HG02623 (cell line): ENCODE data around the gene ARHGAP29.

Experiments
- ATAC-seq: cut with Tn5 transposase; IDR thresholded peaks from one replicate; pipeline ENCODE4 v1.9.1; 2021; ENCODE audit warnings: moderate library complexity; ENCODE audit not compliant: unreplicated experiment

The ARHGAP29 gene, protein sequence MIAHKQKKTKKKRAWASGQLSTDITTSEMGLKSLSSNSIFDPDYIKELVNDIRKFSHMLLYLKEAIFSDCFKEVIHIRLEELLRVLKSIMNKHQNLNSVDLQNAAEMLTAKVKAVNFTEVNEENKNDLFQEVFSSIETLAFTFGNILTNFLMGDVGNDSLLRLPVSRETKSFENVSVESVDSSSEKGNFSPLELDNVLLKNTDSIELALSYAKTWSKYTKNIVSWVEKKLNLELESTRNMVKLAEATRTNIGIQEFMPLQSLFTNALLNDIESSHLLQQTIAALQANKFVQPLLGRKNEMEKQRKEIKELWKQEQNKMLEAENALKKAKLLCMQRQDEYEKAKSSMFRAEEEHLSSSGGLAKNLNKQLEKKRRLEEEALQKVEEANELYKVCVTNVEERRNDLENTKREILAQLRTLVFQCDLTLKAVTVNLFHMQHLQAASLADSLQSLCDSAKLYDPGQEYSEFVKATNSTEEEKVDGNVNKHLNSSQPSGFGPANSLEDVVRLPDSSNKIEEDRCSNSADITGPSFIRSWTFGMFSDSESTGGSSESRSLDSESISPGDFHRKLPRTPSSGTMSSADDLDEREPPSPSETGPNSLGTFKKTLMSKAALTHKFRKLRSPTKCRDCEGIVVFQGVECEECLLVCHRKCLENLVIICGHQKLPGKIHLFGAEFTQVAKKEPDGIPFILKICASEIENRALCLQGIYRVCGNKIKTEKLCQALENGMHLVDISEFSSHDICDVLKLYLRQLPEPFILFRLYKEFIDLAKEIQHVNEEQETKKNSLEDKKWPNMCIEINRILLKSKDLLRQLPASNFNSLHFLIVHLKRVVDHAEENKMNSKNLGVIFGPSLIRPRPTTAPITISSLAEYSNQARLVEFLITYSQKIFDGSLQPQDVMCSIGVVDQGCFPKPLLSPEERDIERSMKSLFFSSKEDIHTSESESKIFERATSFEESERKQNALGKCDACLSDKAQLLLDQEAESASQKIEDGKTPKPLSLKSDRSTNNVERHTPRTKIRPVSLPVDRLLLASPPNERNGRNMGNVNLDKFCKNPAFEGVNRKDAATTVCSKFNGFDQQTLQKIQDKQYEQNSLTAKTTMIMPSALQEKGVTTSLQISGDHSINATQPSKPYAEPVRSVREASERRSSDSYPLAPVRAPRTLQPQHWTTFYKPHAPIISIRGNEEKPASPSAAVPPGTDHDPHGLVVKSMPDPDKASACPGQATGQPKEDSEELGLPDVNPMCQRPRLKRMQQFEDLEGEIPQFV

GRCh38 chr1:94237291-94238226 lies at the start of gene ARHGAP29:
ARHGAP29 (minus strand) TSS chr1:94237584; CDS start chr1:94231611, 5,973 bp downstream.
- peak; percentile 69 for ATAC-seq

DNA sequence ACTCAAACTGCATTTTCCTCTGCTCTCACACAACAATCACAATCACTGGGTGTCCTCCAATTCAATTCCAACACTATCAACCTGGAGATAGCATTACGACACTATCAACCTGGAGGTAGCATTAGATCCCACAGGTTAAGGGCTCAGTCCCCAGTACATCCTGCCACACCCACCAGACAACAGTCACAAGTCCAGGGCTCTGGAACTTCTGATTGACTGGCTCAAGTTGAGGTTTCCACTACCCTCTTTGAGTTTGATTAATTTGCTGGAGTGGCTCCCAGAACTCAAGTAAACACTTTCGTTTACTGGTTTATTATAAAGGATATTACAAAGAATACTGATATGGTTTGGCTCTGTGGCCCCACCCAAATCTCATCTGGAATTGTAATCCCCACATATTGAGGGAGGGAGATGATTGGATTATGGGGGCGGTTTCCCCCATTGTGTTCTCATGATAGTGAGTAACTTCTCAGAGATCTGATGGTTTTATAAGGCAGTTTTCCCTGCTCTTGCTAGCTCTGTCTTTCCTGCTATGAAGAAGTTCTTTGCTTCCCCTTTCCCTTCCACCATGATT lies 49.6 kb upstream of the ARHGAP29 start:
- no peak for ATAC-seq

DNA sequence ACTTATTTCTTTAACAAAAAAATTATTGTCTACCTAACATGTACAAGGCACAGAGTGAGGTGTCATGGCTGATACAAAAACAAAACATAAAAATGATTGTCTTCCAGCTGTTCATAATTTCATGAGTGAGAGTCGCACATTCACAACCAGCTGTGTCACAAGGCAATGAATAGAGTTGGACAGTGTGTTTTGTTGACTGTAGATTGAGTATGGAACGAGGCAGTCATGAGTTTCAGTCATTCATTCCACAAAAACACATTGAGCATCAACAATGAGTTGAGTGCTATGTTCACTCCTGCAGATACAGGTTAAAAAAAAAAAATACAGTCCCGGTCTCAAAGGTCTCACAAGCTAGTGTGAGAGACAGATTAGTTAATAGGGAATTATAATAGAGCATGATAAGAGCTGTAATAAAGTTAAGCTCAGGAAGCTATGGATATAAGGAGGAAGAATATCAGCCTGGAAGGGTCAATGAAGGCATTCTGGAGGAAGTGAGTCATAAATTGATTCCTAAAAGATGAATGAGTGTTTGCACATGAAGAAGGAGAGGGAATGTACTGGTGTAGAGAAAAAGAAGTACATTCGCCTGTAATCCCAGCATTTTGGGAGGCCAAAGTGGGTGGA lies 47.8 kb upstream of the ARHGAP29 start:
- ATAC-seq = no peak

GRCh38 chr1:94284476-94284875 lies 47.1 kb upstream of the ARHGAP29 start:
- no peak for ATAC-seq

GRCh38 chr1:94283462-94283861 lies 46.1 kb upstream of the ARHGAP29 start:
- ATAC-seq = no peak

DNA sequence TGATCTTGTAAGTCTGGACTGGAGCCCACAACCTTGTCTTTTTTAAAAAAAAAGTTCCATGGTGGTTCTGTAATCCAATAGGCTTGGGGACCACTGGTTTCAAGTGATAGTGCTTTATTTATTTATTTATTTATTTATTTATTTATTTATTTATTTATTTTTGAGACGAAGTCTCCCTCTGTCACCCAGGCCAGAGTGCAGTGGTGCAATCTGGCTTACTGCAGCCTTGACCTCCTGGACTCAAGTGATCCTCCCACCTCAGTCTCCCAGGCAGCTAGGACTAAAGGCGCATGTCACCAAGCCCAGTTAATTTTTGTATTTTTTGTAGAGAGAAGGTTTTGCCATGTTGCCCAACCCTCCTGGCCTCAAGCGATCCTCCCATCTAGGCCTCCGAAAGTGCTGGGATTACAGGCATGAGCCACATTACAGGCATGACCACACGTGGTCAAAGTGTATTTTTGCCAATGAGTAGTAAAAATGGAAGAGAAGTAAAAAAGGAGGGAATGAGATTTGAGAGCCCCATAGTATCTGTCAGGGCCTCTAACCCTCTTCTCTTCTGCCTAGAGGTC lies 44.8 kb upstream of the ARHGAP29 start:
- no peak for ATAC-seq

DNA sequence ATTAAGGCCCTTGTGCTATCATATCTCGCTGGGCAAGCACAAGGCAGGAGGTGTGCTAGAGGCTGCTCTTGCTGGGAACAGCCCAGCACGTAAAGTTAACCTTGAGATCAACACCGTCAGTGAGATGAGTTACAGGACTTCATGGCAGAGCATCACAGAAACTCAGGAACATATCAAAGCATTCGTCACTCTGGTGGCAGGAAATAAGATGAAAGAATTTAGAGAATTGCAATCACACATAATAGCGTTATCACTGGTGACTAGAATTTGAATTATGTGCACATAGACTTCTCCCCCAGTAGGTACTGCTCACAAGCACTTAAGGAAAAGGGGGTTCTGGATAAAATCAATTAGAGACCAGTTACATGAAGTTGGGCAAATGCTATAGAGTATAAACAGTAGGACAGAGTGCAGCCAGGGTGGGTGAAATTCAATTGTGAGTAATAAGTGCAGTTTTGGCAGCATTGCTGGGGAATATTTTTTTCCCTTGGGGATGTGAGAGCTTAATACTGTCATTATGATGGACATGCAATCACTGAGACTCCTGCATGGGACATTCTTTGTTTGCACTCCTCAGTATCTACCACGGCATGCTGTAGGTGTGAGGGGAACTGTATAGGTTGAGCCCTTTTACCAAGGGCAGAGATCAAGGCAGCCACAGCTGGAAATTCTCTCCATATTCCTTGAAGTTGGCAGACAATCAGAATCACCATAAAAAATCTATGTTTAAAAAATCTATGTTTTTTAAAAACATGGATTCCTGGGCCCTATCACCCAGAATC lies 44.2 kb upstream of the ARHGAP29 start:
- ATAC-seq = no peak

DNA sequence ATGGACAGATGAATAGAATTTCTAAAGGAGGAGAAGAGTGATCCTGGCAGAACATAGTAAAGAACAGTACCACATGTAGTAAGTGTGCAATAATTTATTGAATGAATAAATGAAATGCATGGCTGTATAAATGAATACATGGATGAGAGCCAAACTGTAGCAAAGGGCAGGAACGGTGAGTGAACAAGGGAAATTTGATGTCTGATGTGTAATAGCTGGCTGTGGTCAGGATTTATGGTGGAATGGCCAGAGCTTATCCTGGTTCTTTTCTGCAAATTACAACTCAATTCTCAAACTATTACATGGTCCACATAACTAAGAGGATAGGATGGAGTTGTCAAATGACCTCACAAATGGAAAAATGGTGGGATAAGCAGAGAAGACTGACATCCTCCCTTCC lies 43.2 kb upstream of the ARHGAP29 start:
- no peak for ATAC-seq

- ATAC-seq = no peak
These were observed 42.1 kb upstream of the ARHGAP29 start for GRCh38 chr1:94279462-94279861.

DNA sequence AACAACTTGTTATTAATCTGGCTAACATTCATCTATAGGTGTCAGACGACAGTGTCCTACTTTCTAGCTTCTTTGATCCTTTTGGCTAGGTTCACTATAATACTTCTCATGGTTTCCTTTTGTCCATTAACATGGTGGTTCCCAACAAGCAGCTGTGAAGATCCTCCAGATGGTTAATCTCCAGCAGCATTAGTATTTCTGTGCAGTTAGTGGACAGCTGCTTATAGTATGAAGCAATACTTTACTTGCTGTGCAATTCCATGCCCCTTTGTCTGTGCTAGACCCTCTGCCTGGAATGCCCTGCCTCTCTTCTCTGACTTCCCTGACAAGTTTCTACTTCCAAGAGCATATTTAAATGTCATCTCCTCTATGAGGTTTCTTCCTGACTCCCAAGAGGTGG lies 41.7 kb upstream of the ARHGAP29 start:
- ATAC-seq = no peak

DNA sequence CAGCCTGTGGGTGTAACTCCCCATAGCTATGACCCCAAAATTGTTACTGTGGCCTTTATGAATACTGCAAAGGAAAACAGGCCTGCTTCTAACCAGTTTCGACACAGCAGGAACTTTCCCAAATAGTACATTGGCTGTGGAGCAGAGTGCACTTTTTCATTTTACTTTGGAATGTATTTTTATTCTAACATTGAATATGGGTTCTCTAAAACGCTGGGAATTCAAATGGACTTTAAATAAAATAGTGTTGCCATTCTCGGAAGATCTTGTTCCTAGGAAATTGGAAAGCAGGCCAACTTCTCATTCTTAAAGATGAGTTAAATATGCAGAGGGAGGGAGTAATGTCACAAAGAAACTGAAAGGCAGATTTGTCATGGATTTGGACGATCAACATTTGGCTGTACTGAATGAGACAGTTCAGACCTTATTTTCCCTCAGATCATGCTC lies 39.6 kb upstream of the ARHGAP29 start:
- ATAC-seq = no peak

DNA sequence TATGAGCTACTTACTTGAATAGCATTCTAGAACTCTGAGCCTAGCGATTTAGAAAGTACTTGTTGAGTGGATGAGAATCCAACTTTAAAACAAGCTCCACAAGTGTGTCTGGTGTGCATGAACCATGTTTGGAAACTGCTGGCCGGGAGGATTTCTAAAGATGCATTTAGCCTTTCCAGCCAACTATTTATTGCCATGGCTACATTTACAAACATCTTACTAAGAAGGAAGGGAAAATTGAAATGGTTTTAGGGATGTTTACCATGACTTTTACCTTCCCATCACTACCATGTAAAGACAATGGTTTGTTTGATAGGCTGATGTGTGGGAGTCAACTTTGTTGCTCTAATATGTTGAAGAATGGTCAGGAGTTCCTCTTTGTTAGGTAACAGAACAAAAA lies 37.7 kb upstream of the ARHGAP29 start:
- ATAC-seq = no peak

GRCh38 chr1:94274561-94274960 lies 37.2 kb upstream of the ARHGAP29 start:
- ATAC-seq = no peak

- ATAC-seq = no peak
These were observed 35.7 kb upstream of the ARHGAP29 start for GRCh38 chr1:94273111-94273510.

GRCh38 chr1:94272388-94272787 lies 35.0 kb upstream of the ARHGAP29 start:
- no peak for ATAC-seq

- no peak for ATAC-seq
These were observed 34.0 kb upstream of the ARHGAP29 start for GRCh38 chr1:94271373-94271772.

DNA sequence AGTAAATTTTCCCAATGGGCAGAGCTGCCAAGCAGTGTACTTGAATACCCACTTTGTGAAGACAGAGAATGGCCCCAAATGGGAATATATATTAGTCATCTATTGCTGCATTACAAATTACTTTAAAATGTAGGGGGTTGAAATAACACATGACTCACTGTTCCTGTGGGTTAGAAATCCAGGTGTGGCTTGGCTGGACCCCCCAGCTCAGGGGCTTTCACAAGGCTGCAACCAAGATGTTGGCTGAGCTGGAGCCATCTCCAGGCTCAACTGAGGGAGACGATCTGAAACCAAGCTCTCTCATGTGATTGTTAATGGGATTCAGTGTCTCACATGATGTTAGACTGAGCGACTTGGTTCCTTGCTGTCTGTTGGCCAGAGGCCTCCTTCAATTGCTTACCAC lies 33.4 kb upstream of the ARHGAP29 start:
- no peak for ATAC-seq

- no peak for ATAC-seq
These were observed 32.5 kb upstream of the ARHGAP29 start for GRCh38 chr1:94269921-94270320.
